Body of pancreas (tissue), 4 donors: ENCODE results near the gene M1AP. TPM values are rescaled to one million over a fixed set of nuclear protein-coding genes. Genes with fewer than 3 reads are reported as not detected.

ENCODE experiments used
- ATAC-seq: fragments of 150-250 bp; one replicate; pipeline ENCODE4 v1.9.1; 2016
- DNase-seq, 4 donors: peaks; one replicate each; pipeline ENCODE4 v3.0.0-alpha.2; 2019
- H3K27ac ChIP-seq, 4 donors: fragments of 200-600 bp; sonication (generic); 1 replicate in 3 of 4; 2 replicates in 1 of 4; pipeline versions ENCODE4 v1.5.1 to v1.6.1; 2016 to 2019; ENCODE audit warnings: mild to moderate bottlenecking in 1 of 4, mixed read lengths in 1 of 4, moderate library complexity in 1 of 4
- H3K27me3 ChIP-seq, 2 donors: fragments of 200-600 bp; sonication (generic); one replicate each; pipeline ENCODE4 v1.6.0; 2016; ENCODE audit warnings: mild to moderate bottlenecking in 1 of 2
- H3K36me3 ChIP-seq, 2 donors: fragments of 200-600 bp; sonication (generic); replicated peaks in 1 of 2; 2 replicates each; pipeline ENCODE4 v1.5.1; 2016; ENCODE audit warnings: low read depth in 2 of 2; ENCODE audit not compliant: insufficient read depth in 1 of 2
- H3K4me1 ChIP-seq: fragments of 200-600 bp; sonication (generic); one replicate; pipeline ENCODE4 v1.6.0; 2016
- H3K4me3 ChIP-seq, 2 donors: fragments of 200-600 bp; sonication (generic); 1 replicate in 1 of 2; 2 replicates in 1 of 2; pipeline ENCODE4 v1.5.1; 2016 to 2019
- H3K9me3 ChIP-seq, 3 donors: fragments of 200-600 bp; sonication (generic); 1 replicate in 2 of 3; 2 replicates in 1 of 3; pipeline ENCODE4 v1.5.1; 2016
- POLR2A ChIP-seq, 3 donors: fragments of 450-650 bp; IDR thresholded peaks; one replicate each; pipeline ENCODE4 v1.6.1; 2016; ENCODE audit warnings: antibody characterized with exemption in 3 of 3, mild to moderate bottlenecking in 2 of 3
- WGBS, 2 donors: methylation state at CpG; one replicate each; pipeline ENCODE4 v1.1.5; 2017; 5-methylcytosine and 5-hydroxymethylcytosine counted together
- intact Hi-C: fragments of 100-400 bp; cut with DNase I; formaldehyde crosslinking; loops from one replicate; pipeline ENCODE4 v1.15.1; 2023
- total RNA-seq, 2 donors: library from RNA; depleted of rRNA; stranded (reverse); fragments of >200 nt; gene quantifications; one replicate each; pipeline ENCODE4 v1.1.0, GENCODE V29; 2016
- TF ChIP-seq, protein P1 (sequence below), 7 experiments: fragments of 450-650 bp in 4 of 7; fragments of 200-600 bp in 3 of 7; sonication (generic) in 3 of 7; IDR thresholded peaks; one replicate each; pipeline ENCODE4 v1.5.1; 2016 to 2019; ENCODE audit warnings: antibody characterized with exemption in 7 of 7

Gene M1AP
- total RNA-seq, 2 donors from 2014 or later: not detected

DNA sequence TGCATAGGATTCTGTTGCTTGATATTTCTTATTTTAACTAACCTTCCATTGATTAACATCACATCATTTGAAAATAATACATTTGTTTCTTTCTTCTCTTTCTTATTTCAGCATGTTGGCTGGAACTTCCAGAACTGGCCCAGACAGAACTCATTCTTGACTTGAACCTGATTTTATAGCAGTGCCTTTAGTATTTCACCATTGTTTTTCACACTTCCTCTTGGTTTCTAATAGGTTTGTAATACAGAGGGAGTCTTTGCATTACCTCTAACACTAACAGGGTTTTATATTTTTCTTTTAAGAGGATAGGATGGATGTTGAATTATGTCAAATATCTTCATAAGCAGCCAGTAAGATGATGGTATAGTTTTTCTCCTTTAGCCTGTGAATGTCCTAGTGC is 45.1 kb upstream of the M1AP start:
- TF ChIP-seq POLR2A (IDR thresholded peaks at IDR 0.05): no peak
- TF ChIP-seq, protein P1, sequence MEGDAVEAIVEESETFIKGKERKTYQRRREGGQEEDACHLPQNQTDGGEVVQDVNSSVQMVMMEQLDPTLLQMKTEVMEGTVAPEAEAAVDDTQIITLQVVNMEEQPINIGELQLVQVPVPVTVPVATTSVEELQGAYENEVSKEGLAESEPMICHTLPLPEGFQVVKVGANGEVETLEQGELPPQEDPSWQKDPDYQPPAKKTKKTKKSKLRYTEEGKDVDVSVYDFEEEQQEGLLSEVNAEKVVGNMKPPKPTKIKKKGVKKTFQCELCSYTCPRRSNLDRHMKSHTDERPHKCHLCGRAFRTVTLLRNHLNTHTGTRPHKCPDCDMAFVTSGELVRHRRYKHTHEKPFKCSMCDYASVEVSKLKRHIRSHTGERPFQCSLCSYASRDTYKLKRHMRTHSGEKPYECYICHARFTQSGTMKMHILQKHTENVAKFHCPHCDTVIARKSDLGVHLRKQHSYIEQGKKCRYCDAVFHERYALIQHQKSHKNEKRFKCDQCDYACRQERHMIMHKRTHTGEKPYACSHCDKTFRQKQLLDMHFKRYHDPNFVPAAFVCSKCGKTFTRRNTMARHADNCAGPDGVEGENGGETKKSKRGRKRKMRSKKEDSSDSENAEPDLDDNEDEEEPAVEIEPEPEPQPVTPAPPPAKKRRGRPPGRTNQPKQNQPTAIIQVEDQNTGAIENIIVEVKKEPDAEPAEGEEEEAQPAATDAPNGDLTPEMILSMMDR (IDR thresholded peaks at IDR 0.05): no peak
- no peak for DNase-seq
- no peak overlapping the region for H3K27ac ChIP-seq
- intact Hi-C loops: no loop called here
- H3K27me3 ChIP-seq: no peaks in the 10 kb centered on the region
- no peaks in the 10 kb centered on the region for H3K36me3 ChIP-seq
- H3K4me1 ChIP-seq: no peaks in the 10 kb centered on the region
- H3K9me3 ChIP-seq: no peaks in the 10 kb centered on the region
- ATAC-seq: no peak
- no peak overlapping the region for H3K4me3 ChIP-seq

DNA sequence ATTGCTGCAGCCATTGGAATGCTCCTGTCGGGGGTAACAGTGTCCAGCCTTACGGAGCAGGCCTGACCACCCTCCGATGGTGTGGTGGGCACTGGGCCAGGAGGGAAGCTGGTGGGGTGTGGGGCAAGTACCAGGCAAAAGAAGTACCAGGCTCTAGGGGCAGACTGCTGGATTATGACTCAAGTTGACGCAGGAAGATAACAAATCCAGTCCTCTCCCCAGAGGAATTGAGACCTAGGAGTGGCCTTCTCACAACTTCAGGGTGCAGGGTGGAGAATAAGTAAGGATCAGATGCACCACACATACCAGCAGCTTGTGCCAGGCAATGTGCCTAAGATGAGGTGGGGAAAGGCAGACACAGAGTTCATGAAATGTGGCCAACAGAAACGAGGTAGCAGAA is 43.8 kb upstream of the M1AP start:
- Histone ChIP-seq H3K4me1 (no peaks in the 10 kb centered on the region), H3K27ac (no peak overlapping the region), H3K9me3 (no peaks in the 10 kb centered on the region), H3K36me3 (no peaks in the 10 kb centered on the region), H3K4me3 (no peak overlapping the region), H3K27me3 (no peaks in the 10 kb centered on the region)
- DNase-seq: no peak
- no peak for ATAC-seq
- 65 to 66% methylated on average over 5 of the region's 5 CpGs for WGBS, 2 donors
- TF ChIP-seq, protein P1 (IDR thresholded peaks at IDR 0.05): no peak
- no peak for TF ChIP-seq POLR2A (IDR thresholded peaks at IDR 0.05)
- intact Hi-C loops: no loop called here

DNA sequence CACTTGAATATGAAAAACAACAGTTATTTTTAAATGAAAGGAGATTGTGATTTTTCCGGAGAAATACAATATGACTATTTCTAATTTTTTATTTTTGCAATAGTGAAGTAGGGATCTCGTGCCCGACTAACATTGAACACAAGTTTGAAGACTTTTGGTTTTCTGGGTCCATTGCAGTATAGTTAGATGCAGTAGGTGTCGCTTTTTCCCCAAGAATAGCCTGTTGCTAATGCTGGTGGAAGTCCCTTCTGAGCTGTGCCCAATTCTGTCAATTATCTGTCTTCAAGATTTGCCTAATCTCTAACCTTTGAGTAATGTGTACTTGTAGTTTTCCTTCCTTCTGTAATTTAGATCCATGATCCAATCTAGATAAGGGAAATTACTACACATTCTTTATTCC is 42.4 kb upstream of the M1AP start:
- peak; percentile 20 to 40 (median 24) for DNase-seq
- Histone ChIP-seq H3K27ac (no peak overlapping the region), H3K4me3 (no peak overlapping the region), H3K4me1 (no peaks in the 10 kb centered on the region), H3K9me3 (no peaks in the 10 kb centered on the region), H3K27me3 (no peaks in the 10 kb centered on the region), H3K36me3 (no peaks in the 10 kb centered on the region)
- WGBS, 2 donors: 3% methylated on average over 4 of the region's 4 CpGs
- TF ChIP-seq, protein P1 (IDR thresholded peaks at IDR 0.05): peak in 6 of 7 experiments; percentile 47 to 78 (median 66)
- TF ChIP-seq POLR2A (IDR thresholded peaks at IDR 0.05): no peak
- ATAC-seq: no peak
- intact Hi-C loops: no loop called here

DNA sequence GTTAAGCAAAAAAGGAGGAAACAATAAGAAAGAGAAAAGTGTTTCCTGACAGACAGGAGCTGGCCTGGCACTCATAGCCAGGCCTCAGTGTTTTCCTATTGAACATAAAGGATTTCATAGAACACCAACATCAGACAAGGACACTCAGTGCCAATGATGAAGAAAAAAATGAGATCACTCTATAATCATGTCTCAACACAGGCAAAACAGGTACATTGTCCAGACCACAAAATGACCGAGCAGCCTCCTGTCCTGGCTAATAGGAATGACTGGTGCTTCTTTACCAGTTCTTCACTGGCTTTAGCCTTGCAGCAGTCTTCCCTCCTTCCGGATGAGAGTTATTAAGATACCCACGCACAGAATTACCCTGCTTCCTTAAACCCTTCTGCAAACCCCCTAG is 41.5 kb upstream of the M1AP start:
- ATAC-seq (no peak), DNase-seq (no peak)
- intact Hi-C loops: no loop called here
- Histone ChIP-seq H3K4me3 (no peak overlapping the region), H3K27me3 (no peaks in the 10 kb centered on the region), H3K27ac (no peak overlapping the region), H3K4me1 (no peaks in the 10 kb centered on the region), H3K36me3 (no peaks in the 10 kb centered on the region), H3K9me3 (no peaks in the 10 kb centered on the region)
- TF ChIP-seq, protein P1 (IDR thresholded peaks at IDR 0.05): no peak
- TF ChIP-seq POLR2A (IDR thresholded peaks at IDR 0.05): no peak
- 59 to 60% methylated on average over 3 of the region's 3 CpGs for WGBS, 2 donors

DNA sequence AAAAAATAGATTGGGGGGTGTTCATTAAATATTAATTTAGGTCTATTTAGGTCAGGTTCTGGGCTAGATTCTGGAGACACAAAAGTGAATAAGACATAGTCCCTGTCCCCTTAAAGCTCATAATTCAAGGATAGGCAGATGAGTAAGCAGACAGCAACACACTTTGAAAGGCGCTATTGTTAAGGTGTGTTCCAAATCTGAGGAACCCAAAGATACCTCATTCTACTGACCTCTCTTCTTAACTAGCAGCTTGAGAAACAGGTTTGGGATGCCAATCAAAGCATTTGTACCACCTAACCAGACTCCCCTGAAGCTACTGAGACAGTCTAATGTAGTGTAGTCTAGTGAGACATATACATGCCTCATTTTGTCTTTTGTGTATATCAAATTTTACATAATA is 40.8 kb upstream of the M1AP start:
- DNase-seq (no peak), ATAC-seq (no peak)
- H3K27me3 ChIP-seq: no peaks in the 10 kb centered on the region
- no peaks in the 10 kb centered on the region for H3K4me1 ChIP-seq
- no peak for TF ChIP-seq POLR2A (IDR thresholded peaks at IDR 0.05)
- TF ChIP-seq, protein P1 (IDR thresholded peaks at IDR 0.05): no peak
- no peaks in the 10 kb centered on the region for H3K9me3 ChIP-seq
- H3K4me3 ChIP-seq: no peak overlapping the region
- intact Hi-C loops: no loop called here
- WGBS, 2 donors: 85 to 95% methylated on average over 1 of the region's 1 CpG
- H3K27ac ChIP-seq: no peak overlapping the region
- no peaks in the 10 kb centered on the region for H3K36me3 ChIP-seq
